Ramos (cell line): ENCODE measurements around the gene CASP2.
"Not testable (repeated sequence)": the region's sequence is repeated elsewhere in the genome, so short reads cannot be mapped to it uniquely, and the experiment has no call there.

ENCODE experiments used
- in situ Hi-C: fragments of 300-500 bp; cut with MboI; formaldehyde crosslinking; loops from one replicate; pipeline ENCODE4 v1.14.3; 2022; ENCODE audit warnings: low sequenced_read_pairs; ENCODE audit not compliant: unreplicated experiment

Gene CASP2

GRCh38 chr7:143289888-143290287 lies 1.7 kb downstream of the CASP2 start:
- in situ Hi-C loops: not testable (repeated sequence)

- in situ Hi-C loops: no loop called here
Observed at GRCh38 chr7:143290293-143290692, 2.1 kb downstream of the CASP2 start.

GRCh38 chr7:143292876-143293275 lies 4.7 kb downstream of the CASP2 start:
- in situ Hi-C loops: no loop called here

GRCh38 chr7:143295870-143296269 lies 7.7 kb downstream of the CASP2 start:
- in situ Hi-C loops: no loop called here

GRCh38 chr7:143296686-143297085 lies 8.5 kb downstream of the CASP2 start:
- in situ Hi-C loops: no loop called here

- in situ Hi-C loops: no loop called here
Observed at GRCh38 chr7:143299346-143299745, 11.2 kb downstream of the CASP2 start.

GRCh38 chr7:143299840-143300239 lies 11.7 kb downstream of the CASP2 start:
- in situ Hi-C loops: no loop called here

- in situ Hi-C loops: no loop called here
Observed at GRCh38 chr7:143300959-143301935, 13.1 kb downstream of the CASP2 start.

- in situ Hi-C loops: no loop called here
Observed at GRCh38 chr7:143303733-143304132, 15.6 kb downstream of the CASP2 start.

GRCh38 chr7:143304938-143305337 lies 16.8 kb downstream of the CASP2 start:
- in situ Hi-C loops: no loop called here

GRCh38 chr7:143305423-143306070 lies 17.4 kb downstream of the CASP2 start:
- in situ Hi-C loops: no loop called here

- in situ Hi-C loops: no loop called here
Observed at GRCh38 chr7:143308632-143309031, 20.5 kb downstream of the CASP2 start.

- in situ Hi-C loops: no loop called here
Observed at GRCh38 chr7:143314127-143314526, 26.0 kb downstream of the CASP2 start.

GRCh38 chr7:143315776-143316175 lies 27.6 kb downstream of the CASP2 start, which contains the start of gene CLCN1:
CLCN1 (plus strand) TSS chr7:143316111; CDS start chr7:143316213, 102 bp downstream.
- in situ Hi-C loops: no loop called here

- in situ Hi-C loops: no loop called here
Observed at GRCh38 chr7:143316492-143316891, 28.3 kb downstream of the CASP2 start.

GRCh38 chr7:143318661-143319060 lies 30.5 kb downstream of the CASP2 start:
- in situ Hi-C loops: no loop called here

GRCh38 chr7:143320620-143321019 lies 32.5 kb downstream of the CASP2 start:
- in situ Hi-C loops: no loop called here

GRCh38 chr7:143321242-143321641 lies 33.1 kb downstream of the CASP2 start:
- in situ Hi-C loops: no loop called here

- in situ Hi-C loops: no loop called here
Observed at GRCh38 chr7:143321734-143322133, 33.6 kb downstream of the CASP2 start.

- in situ Hi-C loops: no loop called here
Observed at GRCh38 chr7:143322760-143323633, 34.8 kb downstream of the CASP2 start.
